Measurements from ENCODE around the gene SHC1.

DNA sequence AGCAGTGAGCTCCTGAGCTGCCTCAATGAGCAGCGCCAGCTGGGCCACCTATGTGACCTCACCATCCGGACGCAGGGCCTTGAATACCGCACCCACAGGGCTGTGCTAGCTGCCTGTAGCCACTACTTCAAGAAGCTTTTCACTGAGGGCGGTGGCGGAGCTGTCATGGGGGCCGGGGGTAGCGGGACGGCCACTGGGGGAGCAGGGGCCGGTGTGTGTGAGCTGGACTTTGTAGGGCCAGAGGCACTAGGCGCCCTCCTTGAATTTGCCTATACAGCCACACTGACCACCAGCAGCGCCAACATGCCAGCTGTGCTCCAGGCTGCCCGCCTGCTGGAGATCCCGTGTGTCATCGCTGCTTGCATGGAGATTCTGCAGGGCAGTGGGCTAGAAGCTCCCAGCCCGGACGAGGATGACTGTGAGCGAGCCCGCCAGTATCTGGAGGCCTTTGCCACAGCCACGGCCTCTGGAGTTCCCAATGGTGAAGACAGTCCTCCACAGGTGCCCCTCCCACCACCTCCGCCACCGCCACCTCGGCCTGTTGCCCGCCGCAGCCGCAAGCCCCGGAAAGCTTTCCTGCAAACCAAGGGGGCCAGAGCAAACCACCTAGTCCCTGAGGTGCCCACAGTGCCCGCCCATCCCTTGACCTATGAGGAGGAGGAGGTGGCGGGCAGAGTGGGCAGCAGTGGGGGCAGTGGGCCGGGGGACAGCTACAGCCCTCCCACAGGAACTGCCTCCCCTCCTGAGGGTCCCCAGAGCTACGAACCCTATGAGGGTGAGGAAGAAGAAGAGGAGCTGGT, 44.4 kb upstream of the SHC1 start:
- TF ChIP-seq SUZ12 (IDR thresholded peaks at IDR 0.05; ENCODE audit: extremely low read depth, insufficient read depth, insufficient read length), result no peak
- TF ChIP-seq ZNF274 (IDR thresholded peaks at IDR 0.05; ENCODE audit: low read depth, low read length), result no peak
